ENCODE data around the gene ZKSCAN5.
"Not testable (repeated sequence)": the region's sequence is repeated elsewhere in the genome, so short reads cannot be mapped to it uniquely, and the experiment has no call there.

The ZKSCAN5 gene

GRCh38 chr7:99497766-99498545 lies 6.5 kb upstream of the ZKSCAN5 start:
- no peak for DNase-seq (ENCODE audit: low read depth)

GRCh38 chr7:99498546-99498944 lies 5.9 kb upstream of the ZKSCAN5 start:
- DNase-seq (ENCODE audit: low read depth) = no peak

- no peak for DNase-seq (ENCODE audit: low read depth)
Observed at GRCh38 chr7:99499371-99499720, 5.1 kb upstream of the ZKSCAN5 start.

GRCh38 chr7:99499721-99500636 lies 4.5 kb upstream of the ZKSCAN5 start, which contains the start of gene ZNF394:
Gene ZNF394, minus strand, starts transcription at chr7:99500281. Its CDS starts 188 bp downstream, at chr7:99500093.
- DNase-seq (ENCODE audit: low read depth) = peak; percentile 83

- DNase-seq (ENCODE audit: low read depth) = no peak
Observed at GRCh38 chr7:99500637-99501009, 3.8 kb upstream of the ZKSCAN5 start.

- not testable (repeated sequence) for DNase-seq (ENCODE audit: low read depth)
Observed at GRCh38 chr7:99501236-99501635, 3.2 kb upstream of the ZKSCAN5 start.

GRCh38 chr7:99504281-99504602 lies 220 bp upstream of the ZKSCAN5 start:
- no peak for DNase-seq (ENCODE audit: low read depth)

- no peak for DNase-seq (ENCODE audit: low read depth)
Observed at GRCh38 chr7:99505324-99505662, 831 bp downstream of the ZKSCAN5 start.

- no peak for DNase-seq (ENCODE audit: low read depth)
Observed at GRCh38 chr7:99514050-99514449, 9.6 kb downstream of the ZKSCAN5 start.

GRCh38 chr7:99521399-99521798 lies 16.9 kb downstream of the ZKSCAN5 start:
- no peak for DNase-seq (ENCODE audit: low read depth)

- no peak for DNase-seq (ENCODE audit: low read depth)
Observed at GRCh38 chr7:99525713-99526440, 21.4 kb downstream of the ZKSCAN5 start.

GRCh38 chr7:99531354-99531765 lies 26.9 kb downstream of the ZKSCAN5 start:
- DNase-seq (ENCODE audit: low read depth) = no peak

GRCh38 chr7:99535667-99536066 lies 31.2 kb downstream of the ZKSCAN5 start:
- DNase-seq (ENCODE audit: low read depth) = no peak

GRCh38 chr7:99539213-99539811 lies 34.9 kb downstream of the ZKSCAN5 start:
- no peak for DNase-seq (ENCODE audit: low read depth)

GRCh38 chr7:99540542-99540941 lies 36.1 kb downstream of the ZKSCAN5 start:
- no peak for DNase-seq (ENCODE audit: low read depth)

- DNase-seq (ENCODE audit: low read depth) = no peak
Observed at GRCh38 chr7:99541212-99541611, 36.8 kb downstream of the ZKSCAN5 start.

- DNase-seq (ENCODE audit: low read depth) = no peak
Observed at GRCh38 chr7:99543081-99543671, 38.7 kb downstream of the ZKSCAN5 start.

- no peak for DNase-seq (ENCODE audit: low read depth)
Observed at GRCh38 chr7:99543916-99544315, 39.5 kb downstream of the ZKSCAN5 start.

GRCh38 chr7:99545308-99545707 lies 40.8 kb downstream of the ZKSCAN5 start:
- DNase-seq (ENCODE audit: low read depth) = not testable (repeated sequence)

GRCh38 chr7:99549545-99549944 lies 45.1 kb downstream of the ZKSCAN5 start:
- not testable (repeated sequence) for DNase-seq (ENCODE audit: low read depth)

GRCh38 chr7:99551334-99551733 lies 46.9 kb downstream of the ZKSCAN5 start:
- no peak for DNase-seq (ENCODE audit: low read depth)
